ENCODE results near the gene EPHA3.

- TF ChIP-seq CTCF (conservative IDR thresholded peaks at IDR 0.05) (no peak), ZFX (IDR thresholded peaks at IDR 0.05) (no peak)
These were observed 180.6 kb downstream of the EPHA3 start for GRCh38 chr3:89287902-89288508.

Measured in C4-2B (cell line).